ENCODE measurements around the gene SPP1.

Gene SPP1

DNA sequence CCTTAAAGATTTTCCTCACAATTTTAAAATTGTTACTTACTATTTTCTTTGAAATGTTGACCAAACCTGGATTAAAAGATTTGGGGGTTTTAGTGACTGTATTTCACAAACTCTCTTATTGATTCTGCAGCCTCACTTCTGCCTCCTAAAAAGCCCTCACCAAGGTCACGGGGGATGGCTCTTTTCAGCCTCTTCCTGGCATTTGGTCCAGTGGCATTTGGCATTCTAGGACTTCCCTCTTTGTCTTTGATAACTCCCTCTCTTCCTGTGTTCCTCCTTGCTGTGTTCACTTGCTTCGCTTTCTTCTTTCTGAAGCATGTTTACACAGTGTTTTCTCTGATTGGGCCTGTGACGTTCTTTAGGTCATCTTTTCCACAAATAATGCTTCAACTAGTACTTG is 53.4 kb downstream of the SPP1 start:
- no peak for DNase-seq

GRCh38 chr4:88029556-88029955 is 54.0 kb downstream of the SPP1 start:
- DNase-seq, result no peak

GRCh38 chr4:88030565-88031310 is 55.2 kb downstream of the SPP1 start:
- DNase-seq, result no peak
